Measurements from ENCODE around the gene RAB18. TPM values are rescaled to one million over a fixed set of nuclear protein-coding genes. Genes with fewer than 3 reads are reported as not detected.

RAB18 gene
- total RNA-seq, 1 donor = 47.8 TPM

DNA sequence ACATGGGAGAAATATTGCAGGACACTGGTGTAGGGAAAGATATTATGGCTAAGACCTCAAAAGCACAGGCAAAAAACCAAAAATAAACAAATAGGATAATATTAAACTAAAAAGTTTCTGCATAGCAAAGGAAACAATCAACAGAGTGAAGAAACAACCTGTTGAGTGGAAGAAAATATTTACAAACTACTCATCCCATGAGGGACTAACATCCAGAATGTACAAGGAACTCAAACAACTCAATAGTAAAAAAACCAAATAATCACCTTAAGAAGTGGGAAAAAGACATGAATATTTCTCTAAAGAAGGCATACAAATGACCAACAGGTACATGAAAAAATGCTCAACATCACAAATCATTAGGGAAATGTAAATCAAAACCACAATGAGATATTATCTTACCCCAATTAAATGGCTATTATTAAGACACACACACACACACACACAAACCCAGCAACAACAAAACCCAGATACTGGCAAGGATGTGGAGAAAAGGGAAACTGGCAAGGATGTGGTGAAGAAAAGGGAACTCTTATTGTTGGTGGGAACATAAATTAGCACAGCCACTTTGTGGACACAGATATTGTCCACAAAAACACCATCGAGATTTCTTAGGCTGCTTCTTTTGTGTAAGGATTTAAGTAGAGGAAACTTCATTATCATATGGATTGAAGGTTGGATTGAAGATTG lies 9.8 kb upstream of the RAB18 start:
- Histone ChIP-seq H3K4me3 (ENCODE audit: insufficient read depth, low read length) (no peak overlapping the region), H3K9me3 (ENCODE audit: low read depth, low read length) (no peaks in the 10 kb centered on the region), H3K4me2 (ENCODE audit: insufficient read depth, low read length) (no peak overlapping the region), H3K36me3 (ENCODE audit: insufficient read depth, low read length) (no peaks in the 10 kb centered on the region), H3K27me3 (ENCODE audit: insufficient read depth, low read length) (peaks cover 18% of the 10 kb centered on the region), H2AFZ (ENCODE audit: low read length) (no peak overlapping the region), H3K79me2 (ENCODE audit: insufficient read depth, low read length) (no peaks in the 10 kb centered on the region), H3K4me1 (ENCODE audit: insufficient read depth, low read length) (no peaks in the 10 kb centered on the region), H3K27ac (ENCODE audit: low read depth, low read length) (no peak overlapping the region), H4K20me1 (ENCODE audit: insufficient read depth, low read length) (no peaks in the 10 kb centered on the region)
- no peak for TF ChIP-seq CTCF (IDR thresholded peaks at IDR 0.05; ENCODE audit: extremely low read depth, low read depth, low read length)
- no peak for DNase-seq (ENCODE audit: insufficient read length, low spot score, missing footprints)

DNA sequence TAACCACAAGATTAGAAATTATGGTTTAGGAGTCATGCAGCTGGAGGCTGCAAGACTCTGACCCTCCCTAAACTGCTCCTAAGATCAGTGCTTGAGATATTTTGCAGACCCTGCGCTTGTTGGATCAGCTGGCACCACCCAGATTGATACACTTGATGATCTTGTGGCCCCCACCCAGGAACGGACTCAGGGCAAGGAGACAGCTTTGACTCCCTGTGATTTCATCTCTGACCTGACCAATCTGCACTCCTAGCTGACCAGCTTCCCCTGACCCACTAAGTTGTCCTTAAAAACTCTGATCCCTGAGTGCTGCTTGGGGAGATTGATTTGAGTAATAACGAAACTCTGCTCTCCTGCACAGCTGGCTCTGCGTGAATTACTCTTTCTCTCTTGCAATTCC lies 8.0 kb upstream of the RAB18 start:
- no peak overlapping the region for H3K4me2 ChIP-seq (ENCODE audit: insufficient read depth, low read length)
- H3K9me3 ChIP-seq (ENCODE audit: low read depth, low read length) = no peaks in the 10 kb centered on the region
- no peak overlapping the region for H3K4me3 ChIP-seq (ENCODE audit: insufficient read depth, low read length)
- H2AFZ ChIP-seq (ENCODE audit: low read length) = no peak overlapping the region
- peaks cover 23% of the 10 kb centered on the region for H3K27me3 ChIP-seq (ENCODE audit: insufficient read depth, low read length)
- H3K36me3 ChIP-seq (ENCODE audit: insufficient read depth, low read length) = no peaks in the 10 kb centered on the region
- no peak for DNase-seq (ENCODE audit: insufficient read length, low spot score, missing footprints)
- no peak for TF ChIP-seq CTCF (IDR thresholded peaks at IDR 0.05; ENCODE audit: extremely low read depth, low read depth, low read length)
- no peaks in the 10 kb centered on the region for H4K20me1 ChIP-seq (ENCODE audit: insufficient read depth, low read length)
- no peaks in the 10 kb centered on the region for H3K4me1 ChIP-seq (ENCODE audit: insufficient read depth, low read length)
- H3K79me2 ChIP-seq (ENCODE audit: insufficient read depth, low read length) = no peaks in the 10 kb centered on the region
- no peak overlapping the region for H3K27ac ChIP-seq (ENCODE audit: low read depth, low read length)

DNA sequence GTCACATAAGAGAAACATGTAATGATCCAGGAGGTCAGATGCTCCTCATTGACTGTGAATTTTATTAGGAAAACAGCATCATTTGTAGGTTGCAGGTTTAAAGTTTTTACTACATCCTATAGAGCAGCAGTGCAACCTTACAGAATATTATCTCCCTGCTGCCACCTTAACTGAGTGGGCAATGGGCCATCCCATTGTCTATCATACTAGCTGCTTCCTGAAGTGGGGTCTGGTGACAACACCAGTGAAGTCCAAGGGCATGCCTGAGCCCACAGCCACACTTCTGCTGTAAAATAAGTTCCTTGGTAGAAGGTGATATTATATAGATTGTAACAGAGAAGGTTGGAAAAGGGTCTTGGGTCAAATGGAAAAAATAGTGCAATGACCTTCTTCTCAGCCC lies 4.0 kb upstream of the RAB18 start:
- H3K79me2 ChIP-seq (ENCODE audit: insufficient read depth, low read length) = peaks cover 10% of the 10 kb centered on the region
- H3K4me2 ChIP-seq (ENCODE audit: insufficient read depth, low read length) = no peak overlapping the region
- no peak for TF ChIP-seq CTCF (IDR thresholded peaks at IDR 0.05; ENCODE audit: extremely low read depth, low read depth, low read length)

DNA sequence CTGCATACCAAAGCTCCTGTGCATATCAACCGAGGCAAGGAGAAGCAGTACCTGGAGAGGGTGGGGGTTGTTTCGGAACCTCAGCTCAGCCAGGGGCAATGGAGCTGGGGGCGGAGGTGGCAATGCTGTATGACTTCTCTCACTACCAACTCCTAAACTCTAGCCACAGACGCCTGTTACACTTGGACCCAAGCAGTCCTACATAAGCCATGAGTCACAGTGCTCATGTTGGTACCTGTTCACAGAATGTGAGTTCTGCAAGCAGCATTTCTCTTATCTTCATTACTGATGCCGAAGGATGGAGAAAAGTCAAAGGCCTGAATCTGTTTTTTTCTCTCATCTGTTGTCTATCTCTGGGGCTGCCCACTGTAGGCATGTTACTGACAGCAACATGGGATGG lies 3.2 kb upstream of the RAB18 start:
- no peak for DNase-seq (ENCODE audit: insufficient read length, low spot score, missing footprints)
- no peak overlapping the region for H3K4me3 ChIP-seq (ENCODE audit: insufficient read depth, low read length)
- peaks cover 20% of the 10 kb centered on the region for H3K27me3 ChIP-seq (ENCODE audit: insufficient read depth, low read length)
- H3K79me2 ChIP-seq (ENCODE audit: insufficient read depth, low read length) = peaks cover 17% of the 10 kb centered on the region
- H2AFZ ChIP-seq (ENCODE audit: low read length) = no peak overlapping the region
- H3K4me1 ChIP-seq (ENCODE audit: insufficient read depth, low read length) = peaks cover 4% of the 10 kb centered on the region
- no peaks in the 10 kb centered on the region for H3K36me3 ChIP-seq (ENCODE audit: insufficient read depth, low read length)
- H3K9me3 ChIP-seq (ENCODE audit: low read depth, low read length) = no peaks in the 10 kb centered on the region
- no peak overlapping the region for H3K27ac ChIP-seq (ENCODE audit: low read depth, low read length)
- peaks cover 6% of the 10 kb centered on the region for H4K20me1 ChIP-seq (ENCODE audit: insufficient read depth, low read length)
- no peak for TF ChIP-seq CTCF (IDR thresholded peaks at IDR 0.05; ENCODE audit: extremely low read depth, low read depth, low read length)
- no peak overlapping the region for H3K4me2 ChIP-seq (ENCODE audit: insufficient read depth, low read length)

More for the DNA sequence above, 4.0 kb upstream of the RAB18 start:
- Histone ChIP-seq H2AFZ (ENCODE audit: low read length) (no peak overlapping the region), H3K9me3 (ENCODE audit: low read depth, low read length) (no peaks in the 10 kb centered on the region), H3K36me3 (ENCODE audit: insufficient read depth, low read length) (no peaks in the 10 kb centered on the region), H3K4me3 (ENCODE audit: insufficient read depth, low read length) (no peak overlapping the region), H3K4me1 (ENCODE audit: insufficient read depth, low read length) (no peaks in the 10 kb centered on the region), H3K27me3 (ENCODE audit: insufficient read depth, low read length) (peaks cover 23% of the 10 kb centered on the region), H4K20me1 (ENCODE audit: insufficient read depth, low read length) (peaks cover 3% of the 10 kb centered on the region), H3K27ac (ENCODE audit: low read depth, low read length) (no peak overlapping the region)
- DNase-seq (ENCODE audit: insufficient read length, low spot score, missing footprints) = no peak
